Retina (tissue), 1 donor: ENCODE results near the gene FNDC3B.
"Not testable (repeated sequence)": the region's sequence is repeated elsewhere in the genome, so short reads cannot be mapped to it uniquely, and the experiment has no call there.

Source experiments
- DNase-seq: peaks from one replicate; pipeline ENCODE4 v3.0.0-alpha.2; 2016

The FNDC3B gene

GRCh38 chr3:172033396-172033795 is 6.0 kb upstream of the FNDC3B start:
- DNase-seq: no peak

- peak; percentile 36 for DNase-seq
These were observed 4.3 kb upstream of the FNDC3B start for GRCh38 chr3:172034786-172035685.

- DNase-seq: no peak
These were observed 2.7 kb upstream of the FNDC3B start for GRCh38 chr3:172036541-172037215.

GRCh38 chr3:172038798-172039435 is 461 bp upstream of the FNDC3B start:
- no peak for DNase-seq

- peak; percentile 72 for DNase-seq
These were observed 951 bp downstream of the FNDC3B start for GRCh38 chr3:172040078-172040980.

GRCh38 chr3:172040981-172041963 is 1.9 kb downstream of the FNDC3B start:
- DNase-seq: no peak

GRCh38 chr3:172042136-172042662 is 2.8 kb downstream of the FNDC3B start:
- DNase-seq: no peak

GRCh38 chr3:172042663-172043179 is 3.3 kb downstream of the FNDC3B start:
- DNase-seq: not testable (repeated sequence)

- no peak for DNase-seq
These were observed 3.9 kb downstream of the FNDC3B start for GRCh38 chr3:172043233-172043632.

- DNase-seq: no peak
These were observed 4.4 kb downstream of the FNDC3B start for GRCh38 chr3:172043766-172044165.

GRCh38 chr3:172044833-172045585 is 5.6 kb downstream of the FNDC3B start:
- no peak for DNase-seq

GRCh38 chr3:172046268-172046915 is 7.0 kb downstream of the FNDC3B start:
- DNase-seq: no peak

GRCh38 chr3:172047567-172048115 is 8.3 kb downstream of the FNDC3B start:
- DNase-seq: no peak

GRCh38 chr3:172048599-172048998 is 9.2 kb downstream of the FNDC3B start:
- DNase-seq: no peak

GRCh38 chr3:172051310-172051956 is 12.1 kb downstream of the FNDC3B start:
- DNase-seq: no peak

GRCh38 chr3:172051957-172052354 is 12.6 kb downstream of the FNDC3B start:
- no peak for DNase-seq

- DNase-seq: no peak
These were observed 13.0 kb downstream of the FNDC3B start for GRCh38 chr3:172052405-172052804.

- no peak for DNase-seq
These were observed 14.9 kb downstream of the FNDC3B start for GRCh38 chr3:172054115-172054764.
